GM19438 (cell line): ENCODE data around the gene SNAP25.

Source experiments
- ATAC-seq: cut with Tn5 transposase; IDR thresholded peaks from one replicate; pipeline ENCODE4 v1.9.1; 2021; ENCODE audit warnings: low read depth; ENCODE audit not compliant: unreplicated experiment

SNAP25 gene

GRCh38 chr20:10324198-10324847 is 105.7 kb downstream of the SNAP25 start:
- no peak for ATAC-seq

DNA sequence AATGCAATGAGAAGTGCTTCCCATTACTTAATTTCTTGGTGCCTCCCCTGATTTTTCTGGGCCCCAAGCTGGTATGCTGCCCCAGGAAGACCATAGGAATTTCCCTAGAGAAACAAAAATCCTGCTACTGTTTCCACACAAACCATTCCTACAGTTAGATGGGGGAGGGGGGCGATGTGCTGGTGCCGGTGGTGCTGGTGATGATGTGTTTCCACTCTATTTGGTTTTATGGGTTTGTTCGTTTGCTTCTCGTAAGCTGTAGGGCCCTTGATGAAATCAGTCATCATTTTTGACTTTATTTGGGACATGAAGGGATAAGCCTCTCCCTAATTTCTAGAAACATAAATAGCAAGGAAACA is 110.2 kb downstream of the SNAP25 start:
- ATAC-seq, result no peak

DNA sequence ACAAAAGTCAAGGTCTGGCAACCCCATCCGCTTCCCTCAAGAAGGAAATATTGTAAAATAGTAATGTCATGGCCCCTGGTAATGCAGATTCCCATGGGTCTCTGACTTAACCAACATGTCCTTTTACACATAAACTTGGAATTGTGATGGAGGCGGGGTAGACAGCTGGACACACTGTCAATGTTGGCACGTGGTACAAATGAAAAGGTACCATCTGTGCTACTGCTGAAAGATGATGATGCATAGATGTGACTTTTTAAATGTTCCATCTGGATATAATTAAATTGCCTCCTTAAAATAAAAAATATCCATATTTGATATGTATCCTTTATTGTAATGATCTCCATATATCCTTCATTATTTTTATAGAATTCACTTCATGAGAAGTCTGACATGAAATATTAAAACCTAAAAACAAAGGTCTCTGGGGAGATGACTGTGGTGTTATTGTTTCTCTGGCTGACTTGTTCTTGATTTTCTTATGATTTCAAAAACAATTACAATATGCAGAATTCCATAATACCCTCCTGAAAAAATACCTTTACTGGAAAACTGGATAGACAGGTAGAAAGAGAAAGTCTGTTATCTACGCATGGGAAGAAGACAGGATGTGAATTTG is 110.9 kb downstream of the SNAP25 start:
- no peak for ATAC-seq

DNA sequence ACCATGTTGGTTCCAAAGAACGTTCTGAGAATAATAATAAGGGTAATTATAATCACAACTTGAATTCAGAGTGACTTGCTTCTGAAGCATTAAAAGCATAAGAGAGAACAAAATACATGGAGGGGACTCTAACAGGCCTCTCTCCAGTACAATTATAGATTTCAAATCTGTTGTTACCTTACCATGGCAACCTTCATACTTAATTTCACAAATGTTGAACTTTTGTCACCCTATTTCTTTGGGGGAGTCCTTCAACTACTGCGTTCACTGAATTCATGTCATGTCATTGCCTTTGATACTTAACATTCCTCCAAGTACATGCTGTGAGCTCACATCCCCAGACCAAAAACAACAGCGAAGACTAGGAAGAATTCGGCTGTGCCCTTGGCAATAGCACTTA is 111.4 kb downstream of the SNAP25 start:
- ATAC-seq, result no peak

DNA sequence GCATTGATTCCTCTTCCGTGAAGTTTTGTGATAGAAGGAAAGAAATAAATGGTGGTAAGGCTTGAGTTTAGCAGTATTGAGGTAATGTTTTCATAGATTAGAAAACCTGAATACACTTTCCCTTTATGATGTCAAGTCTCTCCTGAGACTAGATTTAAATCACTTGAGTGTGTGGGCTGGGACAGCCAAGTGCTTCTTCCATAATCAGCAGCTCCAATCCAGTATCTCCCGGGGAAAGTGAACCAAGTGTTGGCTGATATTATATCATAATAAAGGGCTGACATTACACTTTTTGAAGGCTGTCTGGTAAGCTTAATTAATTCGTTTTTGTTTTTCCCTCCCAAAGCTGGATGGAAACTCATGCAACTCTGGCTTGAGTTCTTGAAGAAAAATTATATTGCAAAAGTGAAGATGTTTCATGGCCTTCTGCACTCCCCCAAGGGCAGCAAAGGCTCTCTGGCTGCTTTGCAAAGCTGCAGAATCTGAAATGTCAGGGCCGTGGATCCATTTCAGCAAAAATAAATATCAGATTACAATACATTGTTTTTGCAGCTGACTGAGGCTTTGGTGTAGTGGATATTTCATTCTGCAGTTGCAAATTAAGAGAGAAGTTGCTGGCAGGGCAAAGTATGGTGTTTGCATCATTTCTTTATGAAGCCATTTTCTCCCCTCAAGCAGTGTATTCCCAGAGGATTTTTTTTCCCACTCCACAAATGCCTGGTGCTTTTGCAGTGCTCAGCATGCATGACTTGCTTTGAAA is 114.2 kb downstream of the SNAP25 start:
- ATAC-seq, result no peak

GRCh38 chr20:10336959-10337729 is 118.5 kb downstream of the SNAP25 start:
- no peak for ATAC-seq

GRCh38 chr20:10338426-10339180 is 120.0 kb downstream of the SNAP25 start:
- ATAC-seq, result no peak

DNA sequence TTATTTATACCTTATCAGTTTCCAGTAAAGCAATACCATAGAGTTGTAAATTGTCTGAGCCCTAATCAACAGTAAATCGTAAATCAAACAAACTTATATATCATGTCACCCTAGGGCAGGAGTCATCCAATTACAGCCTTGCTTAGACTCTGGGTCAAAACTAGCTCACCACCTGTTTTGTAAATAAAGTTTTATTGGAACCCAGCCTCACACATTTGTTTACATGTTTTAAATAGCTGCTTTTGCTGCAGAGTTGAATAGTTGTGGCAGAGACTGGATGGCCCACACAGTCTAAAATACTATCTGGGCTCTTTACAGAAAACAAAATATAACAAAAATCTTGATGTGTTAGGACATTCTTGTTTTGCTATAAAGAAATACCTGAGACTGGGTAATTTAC is 121.0 kb downstream of the SNAP25 start:
- no peak for ATAC-seq

- no peak for ATAC-seq
Measured at GRCh38 chr20:10342152-10342551, 123.5 kb downstream of the SNAP25 start.

DNA sequence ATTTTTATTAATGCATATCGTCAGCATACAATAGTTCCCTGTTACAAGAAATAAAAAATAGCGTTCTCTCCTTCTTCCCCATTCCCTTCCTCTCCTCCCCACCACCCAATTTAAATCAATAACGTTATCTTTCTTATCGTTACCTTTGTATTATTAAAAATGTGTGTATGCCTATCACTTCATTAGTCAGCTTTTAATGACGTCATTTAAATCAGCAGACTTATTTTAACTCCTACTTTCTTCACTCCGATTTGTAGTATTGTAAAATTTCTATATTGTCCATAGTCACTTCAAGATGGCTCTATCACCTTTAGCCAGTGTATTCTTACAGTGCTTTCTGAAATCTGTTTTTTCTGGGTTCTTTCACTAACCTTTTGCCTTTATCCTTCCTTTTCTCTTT is 126.3 kb downstream of the SNAP25 start:
- no peak for ATAC-seq

DNA sequence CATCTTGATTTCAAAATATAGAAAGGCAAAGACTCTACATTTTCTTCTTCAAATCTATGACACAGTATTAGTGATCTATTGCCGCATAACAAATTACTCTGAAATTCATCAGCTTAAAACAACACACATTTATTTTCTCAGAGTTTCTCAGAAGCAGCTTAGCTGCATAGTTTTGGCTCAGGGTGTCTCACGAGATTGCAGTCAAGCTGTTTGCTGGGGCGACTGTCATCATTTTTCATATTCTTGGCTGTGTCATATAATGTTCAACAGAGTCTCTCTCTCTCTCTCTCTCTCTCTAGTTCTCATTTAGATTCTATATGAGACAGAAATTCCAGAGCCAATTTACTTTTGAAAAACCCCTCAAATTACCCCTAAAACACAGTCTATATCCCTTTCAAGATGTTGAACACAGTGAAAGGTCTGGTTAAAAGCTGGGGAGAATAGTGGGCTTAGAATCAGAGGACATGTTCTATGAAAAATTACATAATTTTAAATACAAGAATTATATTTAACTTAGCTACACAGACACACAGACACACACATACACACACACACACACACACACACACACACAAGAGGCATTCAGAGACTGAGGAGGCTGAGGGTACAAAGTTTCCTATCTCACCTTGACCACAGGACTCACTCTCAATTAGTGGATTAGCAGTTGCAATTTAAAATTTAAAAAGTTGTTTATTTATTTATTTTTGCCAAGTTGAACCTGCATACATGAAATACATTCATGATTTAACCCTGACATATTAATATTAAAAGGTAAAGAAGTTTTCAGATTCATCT is 128.7 kb downstream of the SNAP25 start:
- no peak for ATAC-seq

- ATAC-seq, result no peak
Measured at GRCh38 chr20:10349118-10349517, 130.5 kb downstream of the SNAP25 start.

DNA sequence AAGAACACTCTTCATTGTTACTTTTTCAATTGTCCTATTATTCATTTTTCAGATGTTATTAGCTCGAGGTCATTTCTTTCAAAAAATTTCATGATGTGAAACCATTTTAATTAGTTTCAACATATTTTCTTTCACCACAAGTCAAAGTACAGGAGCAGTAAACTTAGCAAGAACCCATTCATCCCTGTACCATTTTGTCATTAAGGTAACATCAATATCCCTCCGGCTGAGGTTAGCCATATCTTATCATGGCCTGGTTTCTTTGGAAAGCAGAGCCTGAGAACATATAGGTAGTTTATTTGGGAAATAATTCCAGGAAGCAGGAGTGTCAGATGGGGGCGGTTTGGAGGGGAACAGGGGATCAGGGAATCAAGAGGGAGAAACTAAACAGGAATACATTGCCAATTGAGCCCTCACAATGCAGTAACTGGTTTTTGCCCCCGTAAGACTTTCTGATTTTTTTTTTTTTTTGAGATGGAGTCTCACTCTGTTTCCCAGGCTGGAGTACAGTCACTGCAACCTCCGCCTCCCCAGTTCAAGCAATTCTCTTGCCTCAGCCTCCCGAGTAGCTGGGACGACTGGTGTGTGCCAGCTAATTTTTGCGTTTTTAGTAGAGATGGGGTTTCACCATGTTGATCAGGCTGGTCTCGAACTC is 131.7 kb downstream of the SNAP25 start:
- no peak for ATAC-seq

DNA sequence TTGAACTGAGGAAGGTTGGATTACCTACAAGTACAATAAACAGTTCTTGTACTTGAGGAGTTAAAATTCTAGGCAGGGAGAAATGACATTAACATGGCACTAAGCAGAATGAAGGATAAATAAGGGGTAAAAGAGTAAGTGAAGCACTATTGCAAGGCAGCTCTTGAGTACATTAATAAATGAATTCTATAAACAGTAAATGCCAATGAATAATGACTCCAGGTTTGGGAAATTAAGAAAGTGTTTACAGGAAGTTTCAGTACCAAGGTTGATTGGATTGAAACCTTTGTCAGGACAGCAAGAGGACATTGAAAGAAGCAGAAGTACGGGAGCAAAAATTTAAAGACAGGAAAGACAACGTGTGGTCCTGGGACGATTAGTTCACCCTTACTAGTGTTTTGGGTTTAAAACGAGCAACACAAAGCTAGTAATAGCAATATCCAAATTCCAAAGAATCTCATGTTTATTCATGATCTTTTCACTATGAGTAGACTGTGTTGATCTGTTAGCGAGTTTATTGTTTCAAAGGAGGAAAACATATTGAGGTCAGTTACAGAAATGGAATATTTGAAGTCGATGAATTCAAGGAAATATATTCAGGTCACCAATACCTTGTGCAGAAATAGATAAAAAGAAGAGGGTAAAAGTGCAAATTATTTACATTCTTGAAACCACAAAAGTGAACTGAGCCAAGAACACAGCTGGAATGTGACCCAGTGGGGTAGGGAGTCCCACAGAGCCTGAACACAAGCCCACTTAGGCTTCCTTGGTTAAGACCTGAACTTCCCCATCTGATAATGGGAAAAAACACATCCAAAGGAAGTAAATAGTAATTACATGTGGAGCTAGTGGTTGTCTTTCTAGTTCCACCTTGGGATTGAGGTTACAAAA is 134.5 kb downstream of the SNAP25 start:
- no peak for ATAC-seq

DNA sequence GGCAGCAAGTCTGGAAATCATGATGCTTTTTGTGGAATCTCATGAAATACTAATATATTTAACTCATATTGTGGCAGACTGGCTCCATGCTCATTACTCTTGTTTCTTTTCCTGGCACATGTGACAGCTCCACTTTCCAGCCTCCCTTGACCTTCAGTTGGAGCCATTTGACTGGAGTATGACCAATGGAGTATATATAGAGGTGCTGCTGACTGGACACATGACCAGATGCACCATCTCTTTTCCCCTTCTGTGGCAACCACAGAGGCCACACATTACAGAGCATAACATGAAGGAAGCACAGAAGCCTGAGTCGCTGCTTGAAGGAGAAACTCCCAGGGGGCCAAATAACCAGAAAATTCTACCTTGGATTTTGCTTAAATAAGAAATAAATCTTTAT is 138.0 kb downstream of the SNAP25 start:
- ATAC-seq, result no peak
